ENCODE results near the gene NDUFB3.
"Not testable (repeated sequence)": the region's sequence is repeated elsewhere in the genome, so short reads cannot be mapped to it uniquely, and the experiment has no call there.

Gene NDUFB3

GRCh38 chr2:201100497-201100896 lies 28.7 kb downstream of the NDUFB3 start:
- FAIRE-seq, result no peak

- no peak for FAIRE-seq
Measured at GRCh38 chr2:201105759-201106158, 34.0 kb downstream of the NDUFB3 start.

GRCh38 chr2:201107624-201108023 lies 35.8 kb downstream of the NDUFB3 start:
- no peak for FAIRE-seq

- FAIRE-seq, result no peak
Measured at GRCh38 chr2:201108341-201108740, 36.5 kb downstream of the NDUFB3 start.

GRCh38 chr2:201109186-201109585 lies 37.4 kb downstream of the NDUFB3 start:
- FAIRE-seq, result no peak

GRCh38 chr2:201110615-201111014 lies 38.8 kb downstream of the NDUFB3 start:
- FAIRE-seq, result no peak

- FAIRE-seq, result no peak
Measured at GRCh38 chr2:201111096-201111495, 39.3 kb downstream of the NDUFB3 start.

- no peak for FAIRE-seq
Measured at GRCh38 chr2:201114350-201114749, 42.5 kb downstream of the NDUFB3 start.

- no peak for FAIRE-seq
Measured at GRCh38 chr2:201114846-201115245, 43.0 kb downstream of the NDUFB3 start.

GRCh38 chr2:201116115-201116958 lies 44.5 kb downstream of the NDUFB3 start, which contains the start of gene CFLAR:
Gene CFLAR (plus strand): TSS chr2:201116164. CDS start chr2:201129866, 13,702 bp downstream.
- FAIRE-seq, result no peak

GRCh38 chr2:201116959-201117734 lies 45.3 kb downstream of the NDUFB3 start:
- FAIRE-seq, result no peak

GRCh38 chr2:201117735-201118094 lies 45.9 kb downstream of the NDUFB3 start:
- FAIRE-seq, result not testable (repeated sequence)

GRCh38 chr2:201118121-201118960 lies 46.5 kb downstream of the NDUFB3 start:
- FAIRE-seq, result no peak

GRCh38 chr2:201118961-201119854 lies 47.4 kb downstream of the NDUFB3 start:
- FAIRE-seq, result no peak

- FAIRE-seq, result no peak
Measured at GRCh38 chr2:201122276-201122675, 50.5 kb downstream of the NDUFB3 start.

- no peak for FAIRE-seq
Measured at GRCh38 chr2:201126308-201127151, 54.7 kb downstream of the NDUFB3 start.

GRCh38 chr2:201127152-201127511 lies 55.3 kb downstream of the NDUFB3 start:
- FAIRE-seq, result no peak

- no peak for FAIRE-seq
Measured at GRCh38 chr2:201127570-201127969, 55.8 kb downstream of the NDUFB3 start.

GRCh38 chr2:201128033-201128432 lies 56.2 kb downstream of the NDUFB3 start:
- no peak for FAIRE-seq

- FAIRE-seq, result no peak
Measured at GRCh38 chr2:201128933-201129505, 57.2 kb downstream of the NDUFB3 start.
